Activated CD4-positive, alpha-beta T cell treated with anti-CD3 and anti-CD28 coated beads, Interleukin-2, amount 50 U/mL, for 16 hours (primary cell): ENCODE data around the gene EOLA1.
"Not testable (repeated sequence)": the region's sequence is repeated elsewhere in the genome, so short reads cannot be mapped to it uniquely, and the experiment has no call there.

Experiments used
- DNase-seq: peaks from one replicate; pipeline ENCODE4 v3.0.0-alpha.2; 2020

The EOLA1 gene

GRCh38 chrX:149546962-149547361 is 6.2 kb downstream of the EOLA1 start:
- not testable (repeated sequence) for DNase-seq

- DNase-seq = not testable (repeated sequence)
Measured at GRCh38 chrX:149547782-149548181, 7.0 kb downstream of the EOLA1 start.

GRCh38 chrX:149549701-149550100 is 8.9 kb downstream of the EOLA1 start, which contains the start of gene HSFX3:
TSS of gene HSFX3 (minus strand) at chrX:149549924. CDS start at chrX:149549852, 72 bp downstream.
- DNase-seq = not testable (repeated sequence)

- peak; percentile 10 for DNase-seq
Measured at GRCh38 chrX:149550454-149550853, 9.6 kb downstream of the EOLA1 start.

- not testable (repeated sequence) for DNase-seq
Measured at GRCh38 chrX:149551245-149551938, 10.6 kb downstream of the EOLA1 start.

- DNase-seq = not testable (repeated sequence)
Measured at GRCh38 chrX:149551939-149552248, 11.1 kb downstream of the EOLA1 start.

- not testable (repeated sequence) for DNase-seq
Measured at GRCh38 chrX:149555251-149555650, 14.4 kb downstream of the EOLA1 start.

- no peak for DNase-seq
Measured at GRCh38 chrX:149563359-149563758, 22.5 kb downstream of the EOLA1 start.

- DNase-seq = no peak
Measured at GRCh38 chrX:149567621-149568417, 27.0 kb downstream of the EOLA1 start.

GRCh38 chrX:149568701-149569296 is 28.0 kb downstream of the EOLA1 start:
- DNase-seq = no peak

GRCh38 chrX:149569770-149570169 is 29.0 kb downstream of the EOLA1 start:
- peak; percentile 30 for DNase-seq

GRCh38 chrX:149570668-149571067 is 29.9 kb downstream of the EOLA1 start:
- DNase-seq = no peak

GRCh38 chrX:149571770-149572169 is 31.0 kb downstream of the EOLA1 start:
- DNase-seq = no peak

- DNase-seq = no peak
Measured at GRCh38 chrX:149572743-149573142, 31.9 kb downstream of the EOLA1 start.

GRCh38 chrX:149573456-149573855 is 32.6 kb downstream of the EOLA1 start:
- not testable (repeated sequence) for DNase-seq

GRCh38 chrX:149585631-149586030 is 44.8 kb downstream of the EOLA1 start:
- not testable (repeated sequence) for DNase-seq

GRCh38 chrX:149587359-149587758 is 46.5 kb downstream of the EOLA1 start, which contains the start of gene MAGEA9B:
TSS of gene MAGEA9B (minus strand) at chrX:149587459. CDS start at chrX:149583179, 4,280 bp downstream.
- not testable (repeated sequence) for DNase-seq

- DNase-seq = not testable (repeated sequence)
Measured at GRCh38 chrX:149590993-149591392, 50.2 kb downstream of the EOLA1 start.

GRCh38 chrX:149595214-149595613 is 54.4 kb downstream of the EOLA1 start, which contains the start of gene HSFX2:
TSS of gene HSFX2 (minus strand) at chrX:149595314. CDS start at chrX:149594700, 614 bp downstream.
- not testable (repeated sequence) for DNase-seq

- DNase-seq = not testable (repeated sequence)
Measured at GRCh38 chrX:149595943-149596342, 55.1 kb downstream of the EOLA1 start.
